A549 treated with AZD2906 at 1 μM for 4 hours (cell line): Measurements from ENCODE around the gene ADGRL3. TPM values are rescaled to one million over a fixed set of nuclear protein-coding genes. Genes with fewer than 3 reads are reported as not detected.

Experiments used
- total RNA-seq: library from RNA; stranded (reverse); fragments of 200-300 nt; extraction: Qiagen RNA extraction; gene quantifications from 5 replicates; pipeline ENCODE4 v1.2.3, GENCODE V29; 2022

The ADGRL3 gene
- 0.02 to 0.06 TPM (median 0.03 TPM) in 5 replicates for total RNA-seq

GRCh38 chr4:61200187-61200915 is at the start of gene ADGRL3:
Gene ADGRL3 (plus strand): TSS chr4:61200326.

